Fibroblast of peridontal ligament (primary cell): ENCODE data around the gene CCL16.
"Not testable (repeated sequence)": the region's sequence is repeated elsewhere in the genome, so short reads cannot be mapped to it uniquely, and the experiment has no call there.

Experiments used
- DNase-seq: peaks from one replicate; pipeline ENCODE4 v3.0.0-alpha.2; 2010; ENCODE audit errors: extremely low read depth

Gene CCL16

DNA sequence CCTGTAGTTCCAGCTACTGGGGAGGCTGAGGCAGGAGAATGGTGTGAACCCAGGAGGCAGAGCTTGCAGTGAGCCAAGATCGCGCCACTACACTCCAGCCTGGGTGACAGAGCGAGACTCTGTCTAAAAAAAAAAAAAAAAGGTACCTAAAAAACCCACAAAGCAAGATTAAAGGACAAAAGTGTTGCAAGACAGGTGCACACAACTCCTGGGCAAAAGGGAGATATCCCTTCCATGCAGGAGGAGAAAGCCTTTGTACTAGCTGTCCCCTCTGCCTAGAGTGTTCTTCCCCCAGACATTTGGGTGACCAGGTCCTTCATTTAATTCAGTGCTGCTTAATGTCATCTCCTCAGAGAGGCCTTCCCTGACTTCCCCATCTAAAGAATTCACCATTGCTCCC, 42.8 kb downstream of the CCL16 start:
- not testable (repeated sequence) for DNase-seq

DNA sequence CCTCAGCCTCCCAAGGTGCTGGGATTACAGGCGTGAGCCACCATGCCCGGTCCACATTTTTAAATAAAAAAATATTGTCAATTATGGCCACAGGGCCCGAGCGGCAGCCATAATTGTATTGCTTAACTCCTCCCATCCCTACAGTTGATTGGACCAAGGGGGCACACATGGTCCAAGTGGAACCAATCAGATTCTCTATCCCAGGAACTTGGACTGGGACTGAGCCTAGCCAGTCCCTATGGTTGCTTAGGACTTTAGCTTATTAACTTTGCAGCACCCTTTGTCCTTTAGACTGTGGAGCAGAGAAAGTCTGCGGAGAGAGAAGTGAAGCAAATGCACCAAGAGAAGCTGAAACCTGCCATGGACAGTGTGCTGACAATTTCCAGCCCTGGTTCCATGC, 45.2 kb downstream of the CCL16 start:
- DNase-seq = no peak

DNA sequence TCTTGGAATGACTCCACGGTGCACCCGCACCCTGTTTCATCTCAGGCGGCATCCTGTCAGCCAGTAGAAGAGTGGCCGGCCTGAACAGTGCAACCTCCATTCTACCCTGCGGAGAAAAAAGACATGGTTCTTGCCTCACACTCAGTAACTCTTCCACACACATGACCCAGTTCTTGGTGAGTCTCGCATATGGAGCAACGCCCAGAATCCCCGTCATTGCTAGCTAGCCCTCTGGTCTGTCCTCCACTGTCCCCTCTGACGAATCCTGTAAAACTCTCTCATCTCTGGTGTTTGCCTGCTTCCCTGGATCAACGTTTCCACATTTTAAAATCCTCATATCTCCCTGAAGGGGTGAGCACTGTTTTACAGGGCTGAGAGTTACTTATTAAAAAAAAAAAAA, 46.5 kb downstream of the CCL16 start:
- no peak for DNase-seq

DNA sequence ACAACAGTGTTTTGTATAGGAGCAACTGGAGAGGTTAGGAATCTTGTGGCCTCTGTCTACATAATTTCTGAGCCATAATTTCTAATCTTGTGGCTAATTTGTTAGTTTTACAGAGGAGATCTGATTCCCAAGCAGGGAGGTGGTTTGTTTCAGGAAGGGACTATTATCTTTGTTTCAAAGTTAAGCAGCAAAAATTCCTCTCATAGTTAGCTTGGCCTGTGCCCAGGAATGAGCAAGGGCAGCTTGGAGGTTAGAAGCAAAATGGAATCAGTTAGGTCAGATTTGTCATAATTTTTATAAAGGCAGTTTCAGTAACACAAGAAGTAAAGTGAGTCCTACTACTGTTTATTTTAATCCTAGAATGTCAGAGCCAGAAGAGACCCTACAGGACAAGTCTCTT, 48.7 kb downstream of the CCL16 start:
- DNase-seq = peak; percentile 56

DNA sequence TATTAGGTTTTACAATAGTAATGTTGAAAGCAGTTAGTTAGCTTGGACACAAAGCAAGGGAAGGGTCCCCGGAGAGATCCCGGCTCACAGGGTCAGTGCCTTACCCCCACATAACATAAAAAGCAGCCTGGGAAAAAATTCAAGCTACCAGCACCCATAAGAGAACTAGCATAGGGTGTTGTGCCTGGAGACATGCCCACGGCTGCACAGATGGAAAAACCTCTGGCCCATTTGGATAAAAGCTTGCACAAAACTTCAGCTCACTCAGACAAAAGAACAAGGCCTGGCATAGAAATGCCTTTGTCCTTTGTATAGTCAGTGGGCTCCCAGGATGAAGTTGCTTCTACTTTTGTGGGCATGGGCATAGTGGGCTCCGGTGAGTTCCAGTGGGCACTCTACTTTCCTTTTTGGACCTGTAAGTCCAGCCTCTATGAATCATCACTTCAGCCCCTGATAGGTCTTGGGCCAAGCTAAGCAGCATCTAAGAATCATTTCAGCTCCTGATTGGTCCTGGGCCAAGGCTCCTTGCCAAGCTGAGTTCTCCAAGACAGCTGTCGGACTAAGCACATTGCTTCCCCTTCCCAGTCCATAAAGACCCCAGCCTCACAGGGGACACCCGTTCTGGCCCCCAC, 49.4 kb downstream of the CCL16 start:
- peak; percentile 27 for DNase-seq

DNA sequence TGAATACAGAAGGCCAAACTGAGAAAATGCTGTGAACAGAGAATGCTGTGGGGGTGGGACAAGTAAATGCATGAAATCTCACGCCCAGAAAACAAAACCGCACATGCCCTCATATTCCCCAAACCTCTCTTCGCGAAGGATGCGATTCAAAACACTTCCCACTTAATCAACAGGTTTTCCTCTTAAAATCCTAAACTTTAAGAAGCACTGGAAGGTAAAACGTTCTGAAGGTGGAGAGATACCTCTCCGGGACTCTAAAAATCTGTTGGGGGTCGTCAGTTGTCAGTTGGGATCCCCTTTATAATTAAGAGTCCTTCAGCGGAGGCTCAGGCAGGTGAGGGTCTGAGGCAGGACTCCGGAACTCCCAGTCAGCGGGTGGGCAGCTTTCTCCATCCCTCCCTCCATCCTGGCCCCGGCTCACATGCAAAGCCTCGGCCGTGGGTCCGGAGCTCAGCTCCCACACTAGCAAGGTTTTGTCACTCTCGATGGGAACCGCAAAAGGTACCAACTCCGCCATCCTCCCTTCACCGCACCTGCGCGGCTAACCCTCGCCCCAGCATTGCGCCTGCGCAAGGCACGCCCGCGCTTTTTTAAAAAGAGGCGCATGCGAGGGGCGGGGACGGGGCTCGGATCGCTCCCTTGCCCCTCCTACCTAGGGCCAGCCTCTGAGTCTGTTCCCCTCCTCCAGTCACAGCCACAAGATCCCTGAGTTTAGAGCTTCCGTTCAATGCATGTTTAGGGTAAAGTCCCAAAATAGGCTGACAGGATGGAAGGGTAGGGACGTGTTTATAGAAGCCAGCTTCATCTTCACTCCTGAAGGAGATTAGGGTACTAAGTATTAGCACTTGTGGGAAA, 50.9 kb downstream of the CCL16 start, which contains the start of gene RDM1:
Gene RDM1 (minus strand): TSS at position 563 of the 855 bp plus-strand sequence. CDS start 46 bp downstream, at position 517.
- peak; percentile 44 for DNase-seq

DNA sequence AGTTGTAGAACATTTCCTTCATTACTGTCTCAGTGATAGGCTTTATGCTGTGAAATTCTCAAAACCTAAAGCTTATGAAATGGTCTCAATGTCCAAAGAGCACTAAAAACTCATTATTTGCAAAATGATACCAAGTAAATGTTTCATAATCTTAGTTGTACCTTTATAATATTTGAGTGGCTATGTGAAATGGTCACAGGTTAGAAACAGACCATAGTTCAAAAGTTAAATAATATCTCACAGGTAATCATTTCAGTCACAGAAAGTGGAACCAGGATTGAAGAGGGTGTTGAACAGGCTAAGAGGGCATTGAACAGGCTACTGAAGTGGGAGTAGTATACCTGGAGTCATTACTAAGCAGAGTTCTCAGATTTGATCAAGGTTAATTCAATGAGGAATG, 53.6 kb downstream of the CCL16 start:
- no peak for DNase-seq
